ENCODE data around the gene IQCE.

Gene IQCE

GRCh38 chr7:2523461-2523936, 35.3 kb upstream of the IQCE start:
- TF ChIP-seq, protein P1, sequence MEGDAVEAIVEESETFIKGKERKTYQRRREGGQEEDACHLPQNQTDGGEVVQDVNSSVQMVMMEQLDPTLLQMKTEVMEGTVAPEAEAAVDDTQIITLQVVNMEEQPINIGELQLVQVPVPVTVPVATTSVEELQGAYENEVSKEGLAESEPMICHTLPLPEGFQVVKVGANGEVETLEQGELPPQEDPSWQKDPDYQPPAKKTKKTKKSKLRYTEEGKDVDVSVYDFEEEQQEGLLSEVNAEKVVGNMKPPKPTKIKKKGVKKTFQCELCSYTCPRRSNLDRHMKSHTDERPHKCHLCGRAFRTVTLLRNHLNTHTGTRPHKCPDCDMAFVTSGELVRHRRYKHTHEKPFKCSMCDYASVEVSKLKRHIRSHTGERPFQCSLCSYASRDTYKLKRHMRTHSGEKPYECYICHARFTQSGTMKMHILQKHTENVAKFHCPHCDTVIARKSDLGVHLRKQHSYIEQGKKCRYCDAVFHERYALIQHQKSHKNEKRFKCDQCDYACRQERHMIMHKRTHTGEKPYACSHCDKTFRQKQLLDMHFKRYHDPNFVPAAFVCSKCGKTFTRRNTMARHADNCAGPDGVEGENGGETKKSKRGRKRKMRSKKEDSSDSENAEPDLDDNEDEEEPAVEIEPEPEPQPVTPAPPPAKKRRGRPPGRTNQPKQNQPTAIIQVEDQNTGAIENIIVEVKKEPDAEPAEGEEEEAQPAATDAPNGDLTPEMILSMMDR (IDR thresholded peaks at IDR 0.05) = no peak

DNA sequence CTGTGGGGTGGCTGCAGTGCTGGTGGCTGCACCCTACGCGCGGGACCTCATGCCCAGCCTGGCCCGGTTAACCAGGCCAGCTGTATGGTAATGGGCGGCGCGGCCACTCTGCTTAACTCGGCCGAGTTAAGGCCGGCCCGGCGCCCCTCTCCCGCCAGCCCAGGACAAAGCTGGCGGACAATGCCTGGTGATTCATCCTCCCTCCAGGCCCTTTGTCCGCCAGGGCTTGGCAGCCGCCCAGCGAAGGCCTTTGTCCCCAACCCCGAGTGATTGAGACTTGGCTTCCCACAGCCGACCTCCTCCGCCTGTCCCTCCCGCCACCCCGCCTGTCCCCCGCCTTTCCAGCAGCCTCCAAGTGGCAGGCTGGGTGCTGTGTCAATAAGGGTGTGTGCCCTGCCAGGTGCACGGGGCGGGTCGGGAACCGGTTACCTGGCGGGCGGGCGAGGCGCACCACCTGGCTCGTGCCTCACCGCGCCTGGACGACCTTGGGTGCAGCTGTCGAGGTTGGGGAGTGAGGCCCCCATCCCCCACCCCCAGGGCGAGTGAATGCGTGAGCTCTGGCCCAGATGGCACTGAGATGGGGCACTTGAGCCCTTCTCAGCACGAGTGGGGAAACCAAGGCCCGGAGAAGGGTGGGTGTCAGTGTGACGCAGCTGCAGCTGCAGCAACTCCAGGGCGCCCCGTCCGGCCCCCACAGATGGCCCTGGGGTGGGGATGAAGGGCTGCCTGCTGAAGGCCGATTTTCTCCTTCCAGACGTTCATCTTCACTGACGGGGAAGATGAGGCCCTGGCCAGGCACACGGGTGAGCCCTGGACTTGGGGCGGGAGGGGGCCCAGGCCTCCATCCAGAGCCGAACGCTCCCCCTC, 34.6 kb upstream of the IQCE start:
- TF ChIP-seq, protein P1 (IDR thresholded peaks at IDR 0.05) = no peak

- TF ChIP-seq, protein P1 (IDR thresholded peaks at IDR 0.05) = no peak
Measured at GRCh38 chr7:2524808-2525657, 33.7 kb upstream of the IQCE start.

DNA sequence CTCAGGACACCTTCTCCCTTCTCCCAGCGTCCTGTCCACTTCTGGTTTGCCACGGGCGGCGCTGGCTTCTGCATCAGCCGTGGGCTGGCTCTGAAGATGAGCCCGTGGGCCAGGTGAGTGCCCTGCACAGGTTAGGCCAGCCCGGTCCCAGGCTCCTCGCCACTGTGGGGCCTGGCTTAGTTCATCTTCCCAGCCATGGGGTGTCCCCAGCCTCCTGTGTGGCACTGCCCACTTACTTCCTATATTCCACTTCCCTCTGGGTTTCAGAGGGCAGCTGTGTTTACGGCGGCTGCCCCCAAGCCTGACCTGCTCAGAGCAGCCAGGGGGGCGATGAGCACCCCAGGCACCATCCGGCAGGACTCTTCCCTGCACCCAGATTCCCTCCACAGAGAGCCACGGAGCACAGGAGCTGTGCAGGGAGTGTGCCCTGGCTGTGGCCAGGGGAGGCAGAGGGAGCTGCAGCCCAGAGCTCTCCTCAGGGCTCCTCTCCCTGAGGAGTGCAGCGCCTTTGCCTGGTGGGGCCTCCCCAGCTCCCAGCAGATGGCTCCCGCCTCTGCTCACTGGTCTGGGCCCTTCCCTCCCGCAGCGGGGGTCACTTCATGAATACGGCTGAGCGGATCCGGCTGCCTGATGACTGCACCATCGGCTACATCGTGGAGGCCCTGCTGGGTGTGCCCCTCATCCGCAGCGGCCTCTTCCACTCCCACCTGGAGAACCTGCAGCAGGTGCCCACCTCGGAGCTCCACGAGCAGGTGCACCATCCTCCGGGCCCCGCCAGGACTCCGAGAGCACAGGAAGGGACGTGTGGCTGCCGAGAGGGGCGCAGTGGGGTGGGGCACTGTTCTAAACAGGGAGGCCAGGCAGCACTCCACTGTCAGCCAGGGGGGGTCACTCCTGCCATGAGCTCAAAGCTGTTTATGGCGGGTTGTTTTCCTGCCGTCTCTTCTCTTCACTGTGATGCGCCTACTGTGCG, 32.8 kb upstream of the IQCE start:
- TF ChIP-seq, protein P1 (IDR thresholded peaks at IDR 0.05) = no peak

- TF ChIP-seq, protein P1 (IDR thresholded peaks at IDR 0.05) = no peak
Measured at GRCh38 chr7:2526659-2527504, 31.9 kb upstream of the IQCE start.

DNA sequence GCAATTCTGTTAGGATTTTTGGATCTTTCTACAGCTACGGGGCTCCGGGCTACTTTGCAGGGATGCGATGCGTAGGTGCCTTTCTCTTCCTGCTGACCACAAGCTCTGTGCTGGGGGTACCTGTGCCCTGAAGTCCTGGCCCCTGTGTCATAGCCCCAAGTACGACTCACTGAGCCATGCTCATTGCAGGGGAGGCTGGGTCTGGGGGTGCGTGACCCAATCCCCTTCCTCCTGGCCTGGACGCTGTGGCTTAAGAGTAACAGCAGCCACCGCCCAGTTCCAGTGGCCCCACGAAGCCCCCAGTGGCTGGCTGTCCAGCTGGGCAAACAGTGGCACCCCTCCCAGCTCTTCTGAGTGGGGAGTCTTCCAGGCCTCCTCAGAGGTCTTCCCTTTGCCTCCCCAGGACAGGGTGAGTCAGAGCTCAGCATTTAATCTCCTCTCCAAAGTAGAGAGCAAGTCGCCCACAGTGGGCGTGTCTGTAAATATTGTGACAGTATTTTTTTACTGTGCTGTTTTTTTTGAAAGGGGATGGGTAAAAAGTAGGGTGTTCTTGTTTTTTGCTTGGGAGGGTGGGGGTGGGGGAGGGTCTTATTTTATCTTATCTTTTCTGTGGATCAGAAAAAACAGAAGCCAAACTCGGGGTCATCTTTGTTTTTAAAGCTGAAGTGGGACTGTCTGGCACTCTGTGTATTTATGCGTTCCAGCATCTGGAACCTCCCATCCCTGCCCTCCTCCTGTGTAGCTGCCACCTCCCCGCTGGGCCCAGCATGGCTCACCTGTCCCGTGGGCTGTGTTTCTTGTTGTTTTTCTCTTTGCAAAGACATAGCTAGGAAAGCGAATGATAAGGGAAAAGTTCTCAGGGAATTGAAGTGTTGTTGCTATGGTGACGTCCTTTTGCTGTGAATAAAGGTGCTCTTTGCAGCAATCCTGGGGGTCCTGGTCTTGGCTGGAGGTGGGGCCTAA, 31.0 kb upstream of the IQCE start:
- TF ChIP-seq, protein P1 (IDR thresholded peaks at IDR 0.05) = no peak
